ENCODE data around the gene OSTF1. TPM values are rescaled to one million over a fixed set of nuclear protein-coding genes. Genes with fewer than 3 reads are reported as not detected.

OSTF1 gene
- total and polyA plus RNA-seq, 10 of the 15 experiments (the other 5 are each of a cell fraction or from before 2014, with no cell fraction given), result 36.2 to 82.4 (median 46.9) TPM

DNA sequence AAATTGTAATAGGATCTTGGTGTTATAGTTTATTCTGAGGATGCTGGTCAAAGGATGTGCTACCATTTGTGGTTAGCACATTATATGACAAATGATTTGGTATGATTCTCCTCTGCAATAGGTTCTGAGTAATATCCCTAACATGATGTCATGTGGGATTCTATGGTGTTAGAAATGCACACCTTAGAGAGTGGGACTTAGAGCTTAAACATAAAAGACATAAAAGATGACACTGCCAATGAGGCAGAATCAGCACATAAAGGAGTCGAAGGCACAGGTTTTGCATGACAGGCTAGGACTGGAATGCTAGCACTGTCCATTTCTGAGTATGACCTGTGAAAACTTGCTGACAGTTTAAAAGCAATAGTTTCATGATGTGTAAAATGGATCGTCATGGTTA lies 100.4 kb downstream of the OSTF1 start:
- no peak for ATAC-seq
- no TSS peak for BruUV-seq (replicated peaks)
- ChIA-PET SMC1A (ENCODE audit: uncharacterized antibody, unreplicated experiment) (no interaction called here), CTCF (no interaction called here), RAD21 (ENCODE audit: unreplicated experiment) (no interaction called here), POLR2A (no interaction called here)
- DNase-seq (ENCODE audit: low read depth, low spot score), result no peak
- Histone ChIP-seq H3K4me3 (no peak overlapping the region), H3K27ac (ENCODE audit: control insufficient read depth, insufficient read depth) (no peak overlapping the region), H3K9me3 (replicated peaks; ENCODE audit: control insufficient read depth, insufficient read depth, low read length) (no peaks in the 10 kb centered on the region), H3K36me3 (ENCODE audit: control insufficient read depth in 2 of 2, insufficient read depth in 2 of 2, low read length in 1 of 2) (no peaks in the 10 kb centered on the region), H3K27me3 (replicated peaks in 1 of 2; ENCODE audit: control insufficient read depth in 2 of 2, insufficient read depth in 2 of 2, low read length in 1 of 2) (no peaks in the 10 kb centered on the region; a peak in 1 of 4 replicates), H3K79me2 (ENCODE audit: control insufficient read depth, insufficient read depth, low read length) (no peaks in the 10 kb centered on the region), H2AFZ (ENCODE audit: control insufficient read depth, low read depth, low read length) (no peak overlapping the region), H3K9ac (ENCODE audit: control insufficient read depth, insufficient read depth, low read length) (no peak overlapping the region), H3K4me1 (ENCODE audit: control insufficient read depth, insufficient read depth, low read length) (no peaks in the 10 kb centered on the region), H3K4me2 (ENCODE audit: control insufficient read depth, insufficient read depth) (no peak overlapping the region), H4K20me1 (ENCODE audit: control insufficient read depth, insufficient read depth) (no peaks in the 10 kb centered on the region)
- intact Hi-C loops (cut with micrococcal nuclease; ENCODE audit: unreplicated experiment), result no loop called here
- WGBS (ENCODE audit: insufficient coverage, insufficient replicate concordance, low lambda C conversion rate, missing lambda C conversion rate), result 32% methylated on average over 2 of the region's 2 CpGs
- in situ Hi-C loops (cut with MboI), result no loop called here
- no peak for FAIRE-seq
- TF ChIP-seq HDAC2 (IDR thresholded peaks at IDR 0.05) (no peak), WRNIP1 (IDR thresholded peaks at IDR 0.05; ENCODE audit: borderline replicate concordance, low read depth, low read length) (no peak), PAX8 (IDR thresholded peaks at IDR 0.05) (no peak), ZNF384 (IDR thresholded peaks at IDR 0.05; ENCODE audit: borderline replicate concordance, low read depth, low read length) (no peak), MEF2B (IDR thresholded peaks at IDR 0.05; ENCODE audit: partially characterized antibody, poor library complexity, severe bottlenecking) (no peak), CBX3 (IDR thresholded peaks at IDR 0.05; ENCODE audit: borderline replicate concordance, low read depth) (no peak), BHLHE40 (IDR thresholded peaks at IDR 0.05; ENCODE audit: borderline replicate concordance in 1 of 2, low read depth in 2 of 2, low read length in 1 of 2) (no peak), STAT1 (conservative IDR thresholded peaks at IDR 0.05) (no peak), NR2C2 (IDR thresholded peaks at IDR 0.05; ENCODE audit: borderline replicate concordance, control insufficient read depth, insufficient read length, low read depth) (no peak), MEF2A (IDR thresholded peaks at IDR 0.05; ENCODE audit: insufficient read depth, low read depth, low read length) (no peak)
- TF ChIP-seq, protein P1, sequence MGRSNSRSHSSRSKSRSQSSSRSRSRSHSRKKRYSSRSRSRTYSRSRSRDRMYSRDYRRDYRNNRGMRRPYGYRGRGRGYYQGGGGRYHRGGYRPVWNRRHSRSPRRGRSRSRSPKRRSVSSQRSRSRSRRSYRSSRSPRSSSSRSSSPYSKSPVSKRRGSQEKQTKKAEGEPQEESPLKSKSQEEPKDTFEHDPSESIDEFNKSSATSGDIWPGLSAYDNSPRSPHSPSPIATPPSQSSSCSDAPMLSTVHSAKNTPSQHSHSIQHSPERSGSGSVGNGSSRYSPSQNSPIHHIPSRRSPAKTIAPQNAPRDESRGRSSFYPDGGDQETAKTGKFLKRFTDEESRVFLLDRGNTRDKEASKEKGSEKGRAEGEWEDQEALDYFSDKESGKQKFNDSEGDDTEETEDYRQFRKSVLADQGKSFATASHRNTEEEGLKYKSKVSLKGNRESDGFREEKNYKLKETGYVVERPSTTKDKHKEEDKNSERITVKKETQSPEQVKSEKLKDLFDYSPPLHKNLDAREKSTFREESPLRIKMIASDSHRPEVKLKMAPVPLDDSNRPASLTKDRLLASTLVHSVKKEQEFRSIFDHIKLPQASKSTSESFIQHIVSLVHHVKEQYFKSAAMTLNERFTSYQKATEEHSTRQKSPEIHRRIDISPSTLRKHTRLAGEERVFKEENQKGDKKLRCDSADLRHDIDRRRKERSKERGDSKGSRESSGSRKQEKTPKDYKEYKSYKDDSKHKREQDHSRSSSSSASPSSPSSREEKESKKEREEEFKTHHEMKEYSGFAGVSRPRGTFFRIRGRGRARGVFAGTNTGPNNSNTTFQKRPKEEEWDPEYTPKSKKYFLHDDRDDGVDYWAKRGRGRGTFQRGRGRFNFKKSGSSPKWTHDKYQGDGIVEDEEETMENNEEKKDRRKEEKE (IDR thresholded peaks at IDR 0.05), result no peak
- TF ChIP-seq, protein P2, sequence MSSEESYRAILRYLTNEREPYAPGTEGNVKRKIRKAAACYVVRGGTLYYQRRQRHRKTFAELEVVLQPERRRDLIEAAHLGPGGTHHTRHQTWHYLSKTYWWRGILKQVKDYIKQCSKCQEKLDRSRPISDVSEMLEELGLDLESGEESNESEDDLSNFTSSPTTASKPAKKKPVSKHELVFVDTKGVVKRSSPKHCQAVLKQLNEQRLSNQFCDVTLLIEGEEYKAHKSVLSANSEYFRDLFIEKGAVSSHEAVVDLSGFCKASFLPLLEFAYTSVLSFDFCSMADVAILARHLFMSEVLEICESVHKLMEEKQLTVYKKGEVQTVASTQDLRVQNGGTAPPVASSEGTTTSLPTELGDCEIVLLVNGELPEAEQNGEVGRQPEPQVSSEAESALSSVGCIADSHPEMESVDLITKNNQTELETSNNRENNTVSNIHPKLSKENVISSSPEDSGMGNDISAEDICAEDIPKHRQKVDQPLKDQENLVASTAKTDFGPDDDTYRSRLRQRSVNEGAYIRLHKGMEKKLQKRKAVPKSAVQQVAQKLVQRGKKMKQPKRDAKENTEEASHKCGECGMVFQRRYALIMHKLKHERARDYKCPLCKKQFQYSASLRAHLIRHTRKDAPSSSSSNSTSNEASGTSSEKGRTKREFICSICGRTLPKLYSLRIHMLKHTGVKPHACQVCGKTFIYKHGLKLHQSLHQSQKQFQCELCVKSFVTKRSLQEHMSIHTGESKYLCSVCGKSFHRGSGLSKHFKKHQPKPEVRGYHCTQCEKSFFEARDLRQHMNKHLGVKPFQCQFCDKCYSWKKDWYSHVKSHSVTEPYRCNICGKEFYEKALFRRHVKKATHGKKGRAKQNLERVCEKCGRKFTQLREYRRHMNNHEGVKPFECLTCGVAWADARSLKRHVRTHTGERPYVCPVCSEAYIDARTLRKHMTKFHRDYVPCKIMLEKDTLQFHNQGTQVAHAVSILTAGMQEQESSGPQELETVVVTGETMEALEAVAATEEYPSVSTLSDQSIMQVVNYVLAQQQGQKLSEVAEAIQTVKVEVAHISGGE (CRISPR knock-in tag; IDR thresholded peaks at IDR 0.05), result no peak
- TF ChIP-seq, protein P3, sequence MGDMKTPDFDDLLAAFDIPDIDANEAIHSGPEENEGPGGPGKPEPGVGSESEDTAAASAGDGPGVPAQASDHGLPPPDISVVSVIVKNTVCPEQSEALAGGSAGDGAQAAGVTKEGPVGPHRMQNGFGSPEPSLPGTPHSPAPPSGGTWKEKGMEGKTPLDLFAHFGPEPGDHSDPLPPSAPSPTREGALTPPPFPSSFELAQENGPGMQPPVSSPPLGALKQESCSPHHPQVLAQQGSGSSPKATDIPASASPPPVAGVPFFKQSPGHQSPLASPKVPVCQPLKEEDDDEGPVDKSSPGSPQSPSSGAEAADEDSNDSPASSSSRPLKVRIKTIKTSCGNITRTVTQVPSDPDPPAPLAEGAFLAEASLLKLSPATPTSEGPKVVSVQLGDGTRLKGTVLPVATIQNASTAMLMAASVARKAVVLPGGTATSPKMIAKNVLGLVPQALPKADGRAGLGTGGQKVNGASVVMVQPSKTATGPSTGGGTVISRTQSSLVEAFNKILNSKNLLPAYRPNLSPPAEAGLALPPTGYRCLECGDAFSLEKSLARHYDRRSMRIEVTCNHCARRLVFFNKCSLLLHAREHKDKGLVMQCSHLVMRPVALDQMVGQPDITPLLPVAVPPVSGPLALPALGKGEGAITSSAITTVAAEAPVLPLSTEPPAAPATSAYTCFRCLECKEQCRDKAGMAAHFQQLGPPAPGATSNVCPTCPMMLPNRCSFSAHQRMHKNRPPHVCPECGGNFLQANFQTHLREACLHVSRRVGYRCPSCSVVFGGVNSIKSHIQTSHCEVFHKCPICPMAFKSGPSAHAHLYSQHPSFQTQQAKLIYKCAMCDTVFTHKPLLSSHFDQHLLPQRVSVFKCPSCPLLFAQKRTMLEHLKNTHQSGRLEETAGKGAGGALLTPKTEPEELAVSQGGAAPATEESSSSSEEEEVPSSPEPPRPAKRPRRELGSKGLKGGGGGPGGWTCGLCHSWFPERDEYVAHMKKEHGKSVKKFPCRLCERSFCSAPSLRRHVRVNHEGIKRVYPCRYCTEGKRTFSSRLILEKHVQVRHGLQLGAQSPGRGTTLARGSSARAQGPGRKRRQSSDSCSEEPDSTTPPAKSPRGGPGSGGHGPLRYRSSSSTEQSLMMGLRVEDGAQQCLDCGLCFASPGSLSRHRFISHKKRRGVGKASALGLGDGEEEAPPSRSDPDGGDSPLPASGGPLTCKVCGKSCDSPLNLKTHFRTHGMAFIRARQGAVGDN (IDR thresholded peaks at IDR 0.05), result no peak
- TF ChIP-seq, protein P4, sequence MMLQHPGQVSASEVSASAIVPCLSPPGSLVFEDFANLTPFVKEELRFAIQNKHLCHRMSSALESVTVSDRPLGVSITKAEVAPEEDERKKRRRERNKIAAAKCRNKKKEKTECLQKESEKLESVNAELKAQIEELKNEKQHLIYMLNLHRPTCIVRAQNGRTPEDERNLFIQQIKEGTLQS (IDR thresholded peaks at IDR 0.05; ENCODE audit: borderline replicate concordance, extremely low read depth, low read depth, low read length), result no peak

All from GM12878 (cell line).